Measurements from ENCODE around the gene POTEB3. TPM values are rescaled to one million over a fixed set of nuclear protein-coding genes. Genes with fewer than 3 reads are reported as not detected.

POTEB3 gene
- not detected in 2 replicates for total RNA-seq

DNA sequence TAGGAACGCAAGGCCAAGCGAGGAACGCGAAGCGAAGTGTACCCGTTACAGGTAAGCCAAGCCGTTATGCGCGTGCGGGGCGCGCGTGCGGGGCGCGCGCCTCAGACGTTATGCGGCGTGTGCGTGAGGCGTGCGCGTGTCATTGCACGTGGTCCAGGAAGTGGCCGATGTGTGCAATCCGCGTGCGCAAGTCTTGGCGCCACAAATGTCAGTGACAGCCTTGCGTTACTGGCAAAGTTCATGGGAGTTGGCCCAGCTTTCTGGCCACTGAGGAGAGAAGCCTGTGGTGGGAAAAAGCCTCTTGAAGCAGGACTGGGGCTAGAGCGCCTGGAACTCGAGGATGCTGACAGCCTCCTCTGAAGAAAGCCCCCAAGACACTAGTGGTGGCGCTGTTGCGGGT is at the start of gene POTEB3:
Gene POTEB3, minus strand, starts transcription at position 101 of the 400 bp plus-strand sequence. CDS start 488 bp downstream, outside the sequence.

Small RNA genes lying within 50 kb of the gene (small RNA-seq; reads per million reads assigned to genes)
- gene GRAMD4P6 = not detected
- not detected for gene MIR3118-3
- gene RF00026 = not detected

Measured in thoracic aorta endothelial cell (primary cell).